Brain pericyte (primary cell): ENCODE data around the gene SPATA24.
"Not testable (repeated sequence)": the region's sequence is repeated elsewhere in the genome, so short reads cannot be mapped to it uniquely, and the experiment has no call there.

Source experiments
- DNase-seq: peaks from one replicate; pipeline ENCODE4 v3.0.0-alpha.2; 2012; ENCODE audit warnings: low read depth, low spot score

The SPATA24 gene

DNA sequence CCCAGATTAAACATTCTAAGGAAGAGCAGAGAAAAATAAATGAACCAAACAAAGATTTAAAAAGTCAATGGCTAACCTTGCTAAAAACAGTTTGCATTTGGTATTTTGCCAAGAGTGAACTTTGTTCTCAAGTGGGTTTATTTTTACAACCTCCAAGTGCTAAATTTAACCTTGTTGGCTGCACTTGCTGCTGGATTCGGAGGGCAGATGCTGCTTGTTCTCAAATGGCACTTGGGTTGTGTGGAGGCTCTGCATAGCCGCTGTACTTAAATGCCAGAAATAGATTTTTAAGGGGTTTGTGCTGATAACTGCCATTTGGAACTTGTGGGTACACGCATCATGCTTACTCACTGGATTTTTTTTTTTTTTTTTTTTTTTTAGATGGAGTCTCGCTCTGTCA lies 13.3 kb upstream of the SPATA24 start:
- DNase-seq, result no peak

DNA sequence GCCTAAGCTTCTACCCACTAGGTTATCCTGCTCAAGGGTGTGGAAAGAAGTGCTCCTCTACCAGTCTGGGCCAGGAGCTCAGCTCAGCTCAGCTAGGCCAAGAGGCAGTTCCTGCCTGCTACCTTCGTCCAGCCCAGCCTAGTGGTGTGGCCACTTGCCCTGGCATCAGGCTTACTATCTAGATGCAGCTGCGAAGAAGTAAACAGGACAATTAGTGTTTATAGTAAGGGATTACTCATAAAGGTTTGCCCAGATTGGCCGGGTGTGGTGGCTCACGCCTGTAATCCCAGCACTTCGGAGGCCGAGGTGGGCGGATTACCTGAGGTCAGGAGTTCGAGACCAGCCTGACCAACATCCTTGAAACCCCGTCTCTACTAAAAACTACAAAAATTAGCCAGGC lies 12.8 kb upstream of the SPATA24 start:
- DNase-seq, result no peak

DNA sequence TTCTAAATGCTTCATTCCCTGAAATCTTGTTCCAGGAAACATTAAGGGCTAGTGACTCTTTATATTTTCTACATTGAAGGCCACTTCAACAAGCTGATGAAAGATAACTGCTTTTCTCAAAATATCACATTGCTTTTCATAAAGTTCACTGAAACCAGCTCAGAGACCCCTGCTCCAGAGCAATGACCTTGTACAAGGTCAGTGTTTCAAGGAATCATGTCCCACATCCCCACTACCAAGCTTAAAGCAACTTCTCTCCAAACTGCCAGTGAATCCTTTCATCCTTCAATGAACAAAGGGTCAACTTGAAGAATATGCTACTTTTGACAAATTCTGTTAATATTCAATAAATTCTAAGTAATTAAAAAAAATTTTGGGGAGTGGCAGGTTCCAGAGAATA lies 12.0 kb upstream of the SPATA24 start:
- DNase-seq, result no peak

DNA sequence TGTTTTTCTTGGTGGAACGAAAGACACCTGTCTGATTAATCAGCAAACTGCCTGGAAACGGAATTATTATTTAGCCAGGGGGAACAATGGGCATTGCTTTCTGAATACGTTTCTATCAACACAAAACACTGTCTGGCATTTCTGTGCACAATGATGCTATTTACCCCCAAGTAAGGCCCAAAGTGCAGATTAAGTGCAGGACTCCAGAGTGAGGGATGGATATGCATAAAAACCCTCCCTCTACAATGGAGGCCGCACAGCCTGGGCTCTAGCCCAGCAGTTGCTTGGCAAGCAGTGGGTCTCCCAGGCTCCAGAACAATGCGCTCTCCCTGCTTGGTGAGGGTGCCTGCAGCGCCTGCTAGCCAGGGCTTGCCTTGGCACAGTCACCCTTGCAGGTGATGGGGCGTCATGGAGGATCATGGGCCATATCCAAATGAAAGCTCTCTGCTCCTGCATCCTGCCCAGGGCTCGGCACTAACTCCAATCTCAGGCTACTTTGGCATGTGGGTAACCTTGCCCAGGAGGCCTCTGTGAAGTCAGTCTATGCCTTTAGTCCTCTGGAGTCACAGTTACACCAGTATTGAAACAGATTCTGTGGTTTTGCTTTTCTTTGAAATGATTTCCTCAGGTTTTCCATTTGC lies 11.5 kb upstream of the SPATA24 start:
- no peak for DNase-seq

DNA sequence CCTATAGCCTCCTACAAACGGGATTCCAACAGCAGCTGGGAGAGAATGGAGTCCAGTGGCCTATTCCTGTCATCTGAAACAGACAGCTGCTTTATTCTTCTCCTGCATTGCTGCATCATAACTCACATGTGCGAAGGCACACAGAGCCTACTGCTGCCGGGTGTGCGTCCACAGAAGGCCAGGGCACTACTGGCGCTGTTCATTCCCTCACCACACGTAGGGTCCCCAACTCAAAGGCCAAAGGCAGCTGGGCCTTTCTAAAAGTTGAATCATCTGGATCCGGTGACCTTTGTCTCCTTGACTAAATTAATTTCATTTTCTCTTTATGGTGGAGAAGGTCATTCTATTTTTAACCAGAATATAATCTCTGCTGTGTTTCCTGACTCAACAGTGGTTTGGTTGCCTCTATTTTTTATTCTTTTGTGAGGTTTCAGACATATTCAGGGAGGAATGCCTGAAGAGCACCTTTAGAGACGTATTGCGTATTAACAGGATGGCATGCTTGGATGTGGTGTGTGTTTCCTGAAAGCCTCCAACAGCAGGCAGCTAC lies 10.8 kb upstream of the SPATA24 start:
- DNase-seq, result no peak

DNA sequence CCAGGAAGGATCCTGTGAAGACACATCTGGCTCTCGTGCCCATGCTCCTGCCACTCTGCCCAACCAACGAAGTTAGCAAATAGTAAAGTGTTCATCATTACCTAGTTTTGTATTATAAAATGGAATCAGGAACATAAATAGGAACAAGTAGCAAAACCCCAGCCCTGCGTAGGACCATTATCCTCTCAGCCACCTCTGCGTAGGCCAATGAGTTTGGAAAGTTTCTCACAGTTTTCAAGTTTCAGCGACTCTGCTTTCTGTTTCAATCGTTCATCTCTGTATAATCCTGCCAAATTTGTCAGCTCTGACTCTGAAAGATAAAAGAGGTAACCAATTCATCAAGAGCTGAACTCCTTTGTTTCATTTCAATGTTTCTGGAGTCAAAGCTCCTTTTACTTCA lies 10.1 kb upstream of the SPATA24 start:
- no peak for DNase-seq

DNA sequence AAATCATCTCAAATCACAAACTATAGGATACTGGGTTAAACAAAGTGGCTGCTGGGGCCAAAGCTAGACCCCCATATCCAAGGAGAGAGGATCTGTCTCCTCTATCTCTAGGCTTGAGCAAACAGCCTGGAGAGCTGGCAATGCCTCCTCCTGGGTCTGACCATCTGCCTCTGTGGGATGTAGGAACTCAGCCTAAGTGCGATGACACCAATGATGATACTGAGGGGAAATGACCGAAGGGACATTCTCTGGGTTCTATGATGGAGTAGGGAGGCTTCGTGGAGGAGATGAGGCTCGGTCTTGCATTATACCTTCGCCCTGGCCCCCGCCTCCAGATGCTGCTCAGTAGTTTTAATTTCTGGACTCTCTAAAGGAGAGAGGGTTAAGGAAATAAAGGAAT lies 9.3 kb upstream of the SPATA24 start:
- DNase-seq, result no peak

DNA sequence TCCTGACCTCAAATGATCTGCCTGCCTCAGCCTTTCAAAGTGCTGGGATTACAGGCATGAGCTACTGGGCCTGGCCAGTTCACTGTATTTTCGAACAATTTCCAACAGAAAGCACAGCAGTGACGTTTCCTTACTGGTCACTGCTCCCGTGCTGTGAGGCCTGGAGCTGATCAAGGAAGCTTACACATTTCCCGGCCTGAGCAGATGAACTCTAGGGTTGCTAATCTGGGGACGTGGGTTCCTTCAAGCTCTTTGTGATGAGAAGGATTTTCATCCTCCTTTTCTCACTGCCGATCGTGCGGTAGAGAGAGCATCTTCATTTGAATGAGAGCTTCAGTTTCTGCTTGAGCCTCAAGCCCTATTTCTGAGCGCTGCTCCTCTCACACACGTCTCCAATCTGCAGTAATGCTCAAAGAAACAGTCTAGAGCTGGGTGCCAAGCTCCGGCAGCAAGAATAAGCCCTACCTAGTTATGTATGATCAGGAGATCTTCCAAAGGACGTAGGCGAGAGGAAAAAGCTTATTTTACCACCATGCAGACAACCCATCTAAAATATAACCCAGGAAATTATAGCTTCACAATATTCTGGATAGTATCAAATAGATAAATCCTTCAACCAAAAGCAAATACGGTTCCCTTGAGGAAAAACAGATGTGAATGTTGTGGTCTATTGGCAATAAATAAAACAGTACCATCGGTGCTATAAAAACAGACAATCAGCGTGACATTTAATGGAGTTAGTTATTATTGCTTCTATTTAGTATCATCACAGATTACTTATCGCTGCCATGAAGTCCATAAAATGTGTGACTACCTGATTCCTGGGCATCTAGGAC lies 7.3 kb upstream of the SPATA24 start:
- no peak for DNase-seq

DNA sequence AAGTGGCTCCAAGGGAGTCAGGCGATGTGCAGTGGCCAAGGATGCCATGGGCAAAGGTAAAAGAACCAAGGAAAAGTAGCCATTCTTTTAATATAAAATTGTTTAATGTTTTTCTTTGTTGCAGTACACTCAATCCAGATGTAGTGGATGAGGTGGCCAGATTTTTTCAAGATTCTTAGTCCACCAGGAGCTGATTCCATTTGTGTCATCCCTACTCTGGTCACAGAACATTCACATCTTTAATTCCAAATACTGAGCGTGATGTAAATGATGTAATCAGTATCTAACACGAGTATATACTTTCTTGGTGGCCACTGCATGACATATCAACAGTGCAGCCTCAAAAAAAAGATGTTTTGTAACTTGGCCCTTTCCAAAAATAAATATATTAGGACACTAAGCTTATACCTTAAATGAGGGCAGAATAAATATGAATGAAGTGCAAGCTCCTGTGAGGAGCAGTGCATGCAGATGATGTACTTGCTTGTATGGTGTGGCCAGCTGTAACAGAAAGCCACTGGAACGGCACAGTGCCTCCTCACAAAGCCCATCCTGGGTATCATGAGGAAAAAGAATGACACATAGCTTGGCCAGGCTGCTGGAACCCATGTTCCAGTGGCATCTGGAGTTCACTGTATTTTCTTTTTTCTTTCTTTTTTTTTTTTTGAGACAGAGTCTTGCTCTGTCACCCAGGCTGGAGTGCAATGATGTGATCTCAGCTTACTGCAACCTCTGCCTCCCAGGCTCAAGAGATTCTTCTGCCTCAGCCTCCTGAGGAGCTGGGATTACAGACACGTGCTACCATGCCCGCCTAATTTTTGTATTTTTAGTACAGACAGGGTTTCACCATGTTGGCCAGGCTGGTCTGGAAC lies 6.5 kb upstream of the SPATA24 start:
- no peak for DNase-seq

DNA sequence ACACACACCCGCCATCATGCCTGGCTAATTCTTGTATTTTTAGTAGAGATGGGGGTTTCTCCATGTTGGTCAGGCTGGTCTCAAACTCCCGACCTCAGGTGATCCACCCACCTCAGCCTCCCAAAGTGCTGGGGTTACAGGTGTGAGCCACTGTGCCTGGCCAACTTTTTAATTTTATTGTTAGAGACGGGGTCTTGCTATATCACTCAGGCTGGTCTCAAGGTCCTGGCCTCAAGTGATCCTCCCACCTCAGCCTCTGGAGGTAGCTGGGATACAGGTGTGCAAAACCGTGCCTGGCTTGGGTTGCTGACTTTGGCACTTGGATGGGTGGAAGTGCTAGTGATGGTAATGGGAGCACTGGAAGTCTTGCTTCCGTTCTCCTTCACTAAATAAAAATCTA lies 5.2 kb upstream of the SPATA24 start:
- DNase-seq, result not testable (repeated sequence)

DNA sequence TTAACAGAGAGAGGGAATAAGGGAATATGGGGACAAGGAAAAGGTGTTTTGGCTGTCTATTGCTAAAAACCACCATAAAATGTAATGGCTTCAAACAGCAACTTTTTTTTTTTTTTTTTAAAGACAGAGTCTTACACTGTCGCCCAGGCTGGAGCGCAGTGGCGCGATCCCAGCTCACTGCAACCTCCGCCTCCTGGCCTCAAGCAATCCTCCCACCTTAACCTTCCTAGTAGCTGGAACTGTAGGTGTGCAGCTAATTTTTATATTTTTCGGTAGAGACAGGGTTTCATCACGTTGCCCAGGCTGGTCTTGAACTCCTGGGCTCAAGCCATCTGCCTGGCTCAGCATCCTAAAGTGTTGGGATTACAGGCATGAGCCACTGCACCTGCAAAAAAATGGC lies 4.3 kb upstream of the SPATA24 start:
- DNase-seq, result no peak

DNA sequence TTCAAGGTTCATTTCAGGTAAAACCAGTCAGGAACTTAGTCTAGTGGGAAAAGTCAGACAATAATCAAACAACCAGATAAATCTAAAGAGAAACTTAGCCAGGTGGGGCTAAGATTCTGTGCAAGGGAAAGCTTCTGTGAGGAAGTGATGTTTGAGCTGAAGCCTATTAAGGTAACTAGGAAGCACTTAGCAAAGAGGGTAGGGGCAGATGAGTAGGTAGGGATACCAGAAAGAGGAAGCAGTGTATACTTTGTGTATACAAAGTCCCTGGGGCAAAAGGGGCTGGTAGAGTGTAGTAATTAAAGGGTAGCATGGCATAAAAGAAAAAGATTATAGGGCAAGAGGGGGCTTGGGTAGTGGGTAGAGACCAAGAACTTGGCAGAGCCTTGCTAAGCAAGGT lies 3.6 kb upstream of the SPATA24 start:
- no peak for DNase-seq

DNA sequence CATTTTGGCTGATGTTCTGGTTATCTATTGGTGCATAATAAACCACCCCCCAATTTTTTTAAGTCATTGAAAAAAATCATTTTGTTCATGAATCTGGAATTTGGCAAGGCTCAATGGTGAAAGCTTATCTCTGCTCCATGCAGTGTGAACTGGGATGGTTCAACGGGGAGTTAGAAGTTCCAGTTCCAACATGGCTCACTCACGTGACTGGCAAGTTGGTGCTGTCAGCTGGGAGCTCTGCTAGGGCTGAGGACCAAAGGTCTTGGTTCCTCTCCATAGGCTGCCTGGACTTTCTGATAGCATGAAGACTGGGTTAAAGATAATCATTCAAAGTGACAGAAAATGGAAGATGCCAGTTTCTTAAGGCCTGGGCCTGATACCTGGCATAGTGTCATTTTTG lies 3.1 kb upstream of the SPATA24 start:
- DNase-seq, result no peak

DNA sequence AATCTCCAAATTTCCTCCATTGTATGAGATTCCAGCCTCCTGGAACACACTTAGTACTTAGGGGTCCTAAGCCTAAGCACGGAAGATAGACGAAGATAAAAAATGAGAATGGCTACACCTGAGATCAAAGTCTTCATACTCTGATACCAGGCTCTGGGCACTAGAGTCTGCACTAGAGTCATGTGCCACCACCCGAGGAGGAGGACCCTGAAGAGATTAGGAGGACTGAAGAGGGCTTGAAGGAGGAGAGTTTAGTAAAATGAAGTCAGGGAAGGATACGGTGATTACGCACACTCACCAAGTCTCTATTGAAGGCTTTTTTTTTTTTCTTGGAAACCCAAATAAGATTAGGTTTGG lies 573 bp upstream of the SPATA24 start:
- DNase-seq, result no peak

DNA sequence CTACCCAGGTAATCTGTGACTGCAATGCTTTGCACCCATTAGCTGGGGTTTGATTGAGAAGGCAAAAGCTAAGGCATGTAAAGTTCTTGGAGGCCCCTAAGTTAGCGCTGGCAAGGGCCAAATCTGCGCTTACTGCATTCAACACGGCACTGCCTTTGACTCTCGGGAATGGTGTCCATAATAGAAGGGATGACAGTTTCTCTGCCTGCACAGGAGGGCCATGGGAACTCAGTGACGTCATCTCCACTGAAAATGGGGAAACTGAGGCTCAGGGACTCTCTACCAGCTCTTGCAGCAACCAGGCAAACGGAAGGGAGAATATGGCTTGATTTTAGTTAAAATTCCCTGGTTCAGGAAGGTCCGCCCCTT lies 487 bp downstream of the SPATA24 start:
- DNase-seq, result no peak

DNA sequence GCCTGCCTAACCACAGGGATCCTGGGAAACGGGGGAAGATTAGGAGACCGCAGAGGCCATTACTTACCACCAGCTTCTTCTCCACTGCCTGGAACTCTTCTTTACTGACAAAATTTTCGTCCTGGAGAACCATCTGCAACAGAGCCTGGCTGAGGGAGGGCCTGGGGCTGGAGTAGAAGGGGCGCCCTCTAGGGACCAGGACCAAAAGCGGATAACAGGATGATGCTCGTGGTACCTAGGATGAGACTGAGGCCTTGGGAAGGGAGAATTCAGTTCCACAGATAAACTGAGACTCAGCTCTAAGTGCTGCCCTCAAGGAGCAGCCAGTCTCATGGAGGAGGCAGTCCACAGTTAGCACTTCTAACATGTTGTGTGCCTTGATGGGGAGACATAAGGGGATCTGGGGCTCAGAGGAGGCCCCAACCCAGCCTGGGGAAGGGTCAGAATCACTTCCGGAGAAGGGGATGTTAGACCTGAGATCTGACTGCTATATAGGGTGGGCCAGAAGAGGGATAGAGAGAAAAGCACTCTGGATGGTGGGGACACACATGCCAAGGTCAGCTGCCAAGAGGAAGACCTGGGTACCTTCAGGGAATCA lies 1.2 kb downstream of the SPATA24 start:
- no peak for DNase-seq

DNA sequence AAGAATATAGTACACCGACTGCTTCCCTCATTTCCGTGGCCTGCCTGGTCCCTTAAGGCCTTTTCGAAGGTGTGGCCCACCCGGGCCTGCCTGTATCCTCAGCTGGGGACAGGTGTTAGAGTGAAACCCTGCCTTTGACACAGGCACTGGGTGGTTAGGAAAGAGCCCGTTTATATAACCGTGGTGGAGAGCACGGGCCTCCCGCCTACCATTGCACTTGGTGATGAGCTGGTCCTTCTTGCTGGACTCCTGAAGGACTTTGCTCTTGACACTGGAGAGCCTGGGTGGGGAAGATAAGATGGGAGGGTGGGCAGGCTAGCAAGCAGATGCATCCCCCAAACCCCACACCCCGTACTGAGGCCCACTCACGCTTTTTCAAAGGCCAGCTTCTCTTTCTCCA lies 2.3 kb downstream of the SPATA24 start:
- no peak for DNase-seq

DNA sequence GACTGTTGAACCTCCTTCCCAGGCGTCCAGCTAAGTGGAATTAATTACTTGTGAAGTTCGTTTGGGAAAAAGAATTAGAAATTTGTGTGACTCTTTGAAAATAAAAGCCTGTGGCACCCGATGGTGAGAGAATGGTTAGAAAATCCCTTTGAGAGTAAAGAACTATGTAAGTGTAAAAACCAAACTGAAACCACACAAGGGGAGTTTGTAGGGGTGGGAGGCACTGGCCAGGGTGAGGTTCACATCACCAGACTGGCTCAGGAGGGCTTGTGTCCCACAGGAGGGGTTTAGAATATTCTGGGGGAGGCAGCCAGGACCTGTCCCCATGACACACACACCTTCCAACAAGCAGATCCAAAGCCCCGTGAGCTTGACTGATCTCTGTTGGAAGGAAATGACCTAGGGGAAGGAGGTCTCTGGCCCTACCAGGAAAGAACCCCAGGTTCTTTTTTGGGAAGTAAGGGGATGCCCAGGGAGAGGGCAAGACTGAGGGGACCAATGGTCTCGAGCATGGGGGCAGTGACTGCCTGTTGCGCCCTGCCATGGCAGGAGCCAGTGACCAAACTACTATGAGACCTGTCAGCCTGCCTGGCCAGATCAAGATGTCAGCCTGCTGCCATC lies 4.3 kb downstream of the SPATA24 start:
- DNase-seq, result no peak

DNA sequence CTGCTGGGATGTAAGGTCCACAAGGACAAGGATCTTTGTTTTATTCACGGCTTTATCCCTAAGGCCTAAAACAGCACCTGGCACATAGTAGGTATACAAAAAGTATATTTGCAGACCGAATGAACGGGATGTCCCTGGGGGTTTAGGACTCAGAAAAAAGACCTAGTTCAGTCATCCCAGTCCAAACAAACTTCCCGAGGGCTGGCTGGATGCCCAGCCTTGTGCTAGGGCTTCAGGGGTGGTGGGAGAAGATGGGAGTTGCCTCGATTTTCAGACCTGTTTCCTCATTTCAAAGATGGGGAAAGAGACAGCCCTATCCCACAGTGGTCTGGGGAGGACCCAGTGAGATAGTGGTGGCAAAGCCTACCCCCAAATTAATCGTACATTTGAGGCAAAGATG lies 6.0 kb downstream of the SPATA24 start:
- no peak for DNase-seq

DNA sequence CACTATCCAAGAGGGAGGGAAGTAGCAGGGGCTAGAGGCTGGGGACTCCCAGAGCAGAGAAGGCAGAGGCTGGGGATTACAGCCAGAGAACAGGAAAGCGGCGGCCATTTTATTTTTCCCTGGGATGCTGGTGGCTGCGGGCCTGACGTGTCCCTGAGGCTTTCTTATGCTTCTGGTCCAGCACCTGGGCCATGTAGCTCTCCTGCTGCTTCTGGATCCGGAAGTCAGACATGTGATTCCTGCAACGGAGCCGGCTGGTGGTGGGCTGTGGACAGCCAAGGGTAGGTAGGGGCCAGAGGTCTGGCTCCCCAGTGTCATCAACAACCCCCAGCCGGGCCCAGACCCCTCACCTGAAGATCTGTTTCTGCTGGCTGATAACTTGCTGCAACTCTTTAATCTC lies 7.2 kb downstream of the SPATA24 start:
- no peak for DNase-seq

DNA sequence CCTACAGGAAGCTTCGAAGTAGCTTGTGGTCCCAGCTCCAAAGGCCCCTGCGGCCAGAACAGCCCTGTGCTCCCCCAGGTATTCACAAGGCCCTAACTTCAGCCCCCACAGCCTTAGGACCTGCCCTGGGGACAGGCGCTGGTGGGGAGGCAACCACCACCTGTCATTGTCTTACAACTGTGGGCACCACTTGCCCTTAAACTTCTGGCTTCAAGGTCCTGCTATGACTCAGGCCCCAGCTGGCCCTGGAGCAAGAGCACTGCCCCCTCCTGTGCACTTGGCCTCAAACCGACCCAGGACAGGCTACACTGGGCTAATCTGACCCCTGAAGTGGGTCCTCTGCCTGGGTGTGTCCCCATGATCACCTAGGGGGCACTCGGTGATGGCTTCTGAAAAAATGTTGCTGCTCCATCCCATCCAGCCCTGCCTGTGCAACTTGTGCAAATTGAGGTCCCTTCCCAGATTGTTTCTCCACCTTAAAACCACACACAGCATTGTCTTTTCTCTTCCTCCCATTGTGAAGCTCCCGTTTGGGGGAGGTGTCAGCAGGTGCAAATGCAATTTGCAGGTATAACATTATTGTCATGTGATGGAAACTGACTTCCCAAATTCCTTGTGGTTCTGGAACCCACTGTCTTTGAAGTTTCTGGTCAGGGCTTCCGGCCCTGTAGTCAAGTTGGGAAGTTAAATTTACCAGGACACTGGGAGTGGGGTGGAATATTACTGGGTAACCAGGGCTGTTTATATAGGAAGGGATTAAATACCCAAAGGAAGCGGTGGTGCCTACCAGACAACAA lies 7.8 kb downstream of the SPATA24 start:
- DNase-seq, result no peak
